GM19099 (cell line): ENCODE results near the gene CTSD.

Source experiments
- POLR2A ChIP-seq: IDR thresholded peaks from 3 replicates; pipeline ENCODE4 v1.6.1; 2011; ENCODE audit warnings: low read depth; ENCODE audit not compliant: insufficient read length; ENCODE audit errors: extremely low read depth

CTSD gene

DNA sequence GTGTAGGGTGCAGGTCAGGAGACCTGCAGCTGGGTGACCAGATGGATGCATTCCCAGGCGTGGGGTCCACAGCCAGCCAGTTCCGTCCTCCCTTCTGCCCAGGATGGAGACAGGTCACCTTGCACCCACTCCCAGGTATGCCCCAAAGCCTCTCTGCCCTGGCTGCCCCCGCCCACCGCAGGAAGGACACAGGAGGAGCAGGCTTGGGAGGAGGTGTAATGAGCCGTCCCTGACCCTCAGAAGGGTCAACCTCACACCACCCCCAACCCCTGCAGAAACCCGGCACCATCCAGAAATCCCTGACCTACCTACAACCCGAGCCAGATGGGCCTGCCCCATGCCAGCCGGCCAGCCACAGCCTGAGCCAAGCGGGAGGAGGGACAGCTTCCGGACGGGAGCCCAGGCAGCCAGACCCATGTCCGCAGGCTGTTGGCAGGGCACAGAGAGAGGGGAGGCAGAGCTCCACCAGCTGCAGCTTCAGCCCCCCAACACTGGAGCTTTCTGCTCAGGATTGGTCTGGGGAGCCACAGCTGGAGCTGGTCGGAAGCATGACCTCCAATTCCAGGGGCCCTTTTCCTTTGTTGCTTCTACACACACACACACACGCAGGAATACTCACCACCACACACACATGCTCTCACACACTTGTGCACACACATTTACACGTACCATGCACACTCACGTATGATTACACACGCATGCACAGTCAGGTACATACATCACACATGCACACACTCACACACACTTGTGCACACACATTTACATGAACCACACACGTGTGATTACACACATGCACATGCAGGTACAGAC, 18.6 kb downstream of the CTSD start:
- no peak for TF ChIP-seq POLR2A

DNA sequence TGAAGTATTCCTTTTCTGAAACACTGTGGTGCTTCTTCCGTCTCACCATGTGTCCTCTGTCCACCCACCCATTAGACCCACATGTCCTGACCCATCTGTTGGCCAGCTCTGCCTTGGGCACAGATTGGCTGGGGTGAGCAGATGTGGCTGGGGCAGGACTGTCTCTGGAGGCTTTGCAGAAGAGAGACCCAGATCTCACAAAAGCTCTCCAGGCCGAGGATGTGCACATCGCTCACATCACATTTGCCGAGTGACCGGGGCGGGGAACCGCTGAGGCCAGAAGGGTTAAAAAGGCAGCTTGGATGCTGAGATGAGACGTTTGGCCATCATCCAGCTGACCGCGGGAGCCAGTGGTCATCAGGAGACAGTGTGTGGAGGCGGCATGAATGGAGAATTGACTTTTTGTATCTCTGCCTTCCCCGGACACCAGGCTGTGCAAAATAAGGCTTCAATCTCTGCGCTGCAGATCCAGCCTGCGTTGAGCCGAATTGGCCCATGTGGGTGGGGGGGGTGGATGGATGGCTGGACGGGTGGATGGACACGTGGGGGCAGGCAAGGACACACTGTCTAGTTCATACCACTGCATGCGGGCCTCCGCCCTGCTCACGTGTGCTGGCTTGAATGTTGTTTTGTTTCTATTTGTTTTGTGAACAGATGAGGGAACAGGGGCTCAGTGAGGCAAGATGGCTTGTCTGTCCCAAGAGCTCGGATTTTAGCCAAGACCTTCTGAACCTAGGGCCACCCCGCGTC, 19.4 kb downstream of the CTSD start:
- no peak for TF ChIP-seq POLR2A

DNA sequence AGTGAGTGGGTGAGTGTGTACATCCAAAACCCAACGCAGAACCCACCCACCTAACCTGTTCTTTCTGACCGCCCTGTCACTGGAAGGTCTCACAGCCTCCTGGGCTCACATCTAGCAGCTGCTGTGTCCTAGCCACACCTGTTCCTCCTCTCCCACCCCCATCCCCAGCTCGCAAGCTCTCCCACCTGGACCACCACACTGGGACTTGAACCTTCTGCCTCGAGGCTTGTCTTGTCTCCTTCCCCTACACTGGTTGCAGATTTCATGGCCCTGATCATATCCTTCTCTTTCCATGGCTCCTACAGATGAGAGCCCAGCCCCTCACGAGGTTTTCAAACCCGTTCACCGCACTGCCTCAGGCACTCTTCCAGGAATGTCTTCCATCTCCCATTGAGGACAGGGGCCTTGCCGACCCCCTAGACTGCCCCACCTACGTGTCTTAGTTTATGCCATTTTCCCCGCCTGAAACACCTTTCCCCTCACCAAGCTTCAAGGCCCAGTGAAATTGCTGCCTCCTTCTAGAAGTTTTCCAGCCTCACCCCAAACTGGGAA, 20.1 kb downstream of the CTSD start:
- TF ChIP-seq POLR2A: no peak

DNA sequence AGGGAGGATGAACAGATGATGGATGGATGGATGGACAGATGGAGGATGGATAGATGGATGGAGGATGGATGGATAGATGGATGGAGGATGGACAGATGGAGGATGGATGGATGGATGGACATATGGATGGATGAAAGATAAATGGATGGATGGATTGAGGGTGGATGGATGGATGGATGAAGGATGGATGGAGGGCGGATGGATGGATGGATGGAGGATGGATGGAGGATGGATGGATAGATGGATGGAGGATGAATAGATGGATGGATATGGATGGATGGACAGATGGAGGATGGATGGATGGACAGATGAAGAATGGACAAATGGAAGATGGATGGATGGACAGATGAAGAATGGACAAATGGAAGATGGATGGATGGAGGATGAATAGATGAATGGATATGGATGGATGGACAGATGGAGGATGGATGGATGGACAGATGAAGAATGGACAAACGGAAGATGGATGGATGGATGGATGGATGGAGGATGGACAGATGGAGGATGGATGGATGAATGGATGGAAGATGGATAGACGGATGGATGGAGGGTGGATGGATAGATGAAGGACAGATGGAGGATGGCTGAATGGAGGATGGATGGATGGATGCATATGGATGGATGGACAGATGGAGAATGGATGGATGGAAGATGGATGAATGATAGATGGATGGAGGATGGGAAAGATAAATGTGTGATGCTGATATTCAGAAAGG, 20.7 kb downstream of the CTSD start:
- TF ChIP-seq POLR2A: no peak

DNA sequence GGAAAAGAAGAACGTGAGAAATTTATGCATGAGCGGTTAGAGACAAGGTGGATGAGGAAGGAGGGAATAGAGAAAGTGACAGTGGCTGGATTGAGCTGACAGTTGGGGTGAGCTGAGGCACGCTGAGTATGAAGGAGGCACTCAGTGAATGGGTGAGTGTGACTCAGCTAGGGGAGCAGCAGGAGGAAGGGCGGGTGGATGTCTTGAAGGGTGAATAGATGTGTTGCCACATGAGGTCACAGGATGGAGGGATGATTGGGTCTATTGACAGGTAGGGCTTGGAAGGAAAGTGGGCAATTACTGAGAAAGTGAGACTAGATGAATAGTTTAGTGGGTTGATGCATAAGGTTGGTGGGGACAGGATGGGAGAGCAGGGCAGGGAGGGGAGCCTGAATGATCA, 21.4 kb downstream of the CTSD start:
- TF ChIP-seq POLR2A: no peak

DNA sequence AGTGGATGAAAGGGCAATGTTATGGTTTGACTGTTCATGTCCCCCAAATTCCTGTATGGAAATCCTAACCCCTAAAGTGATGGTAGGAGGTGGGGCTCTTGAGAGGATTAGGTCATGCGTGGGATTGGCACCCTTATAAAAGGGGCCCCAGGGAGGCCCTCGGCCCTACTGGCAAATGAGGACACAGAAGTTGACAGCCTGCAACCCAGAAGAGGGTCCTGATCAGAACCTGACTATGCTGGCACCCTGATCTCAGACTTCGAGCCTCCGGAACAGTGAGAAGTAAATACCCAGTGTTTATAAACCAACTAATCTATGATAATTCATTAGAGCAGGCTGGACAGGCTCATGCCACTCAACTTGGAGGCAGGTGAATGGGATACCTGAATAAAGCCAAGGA, 22.0 kb downstream of the CTSD start:
- TF ChIP-seq POLR2A: no peak

DNA sequence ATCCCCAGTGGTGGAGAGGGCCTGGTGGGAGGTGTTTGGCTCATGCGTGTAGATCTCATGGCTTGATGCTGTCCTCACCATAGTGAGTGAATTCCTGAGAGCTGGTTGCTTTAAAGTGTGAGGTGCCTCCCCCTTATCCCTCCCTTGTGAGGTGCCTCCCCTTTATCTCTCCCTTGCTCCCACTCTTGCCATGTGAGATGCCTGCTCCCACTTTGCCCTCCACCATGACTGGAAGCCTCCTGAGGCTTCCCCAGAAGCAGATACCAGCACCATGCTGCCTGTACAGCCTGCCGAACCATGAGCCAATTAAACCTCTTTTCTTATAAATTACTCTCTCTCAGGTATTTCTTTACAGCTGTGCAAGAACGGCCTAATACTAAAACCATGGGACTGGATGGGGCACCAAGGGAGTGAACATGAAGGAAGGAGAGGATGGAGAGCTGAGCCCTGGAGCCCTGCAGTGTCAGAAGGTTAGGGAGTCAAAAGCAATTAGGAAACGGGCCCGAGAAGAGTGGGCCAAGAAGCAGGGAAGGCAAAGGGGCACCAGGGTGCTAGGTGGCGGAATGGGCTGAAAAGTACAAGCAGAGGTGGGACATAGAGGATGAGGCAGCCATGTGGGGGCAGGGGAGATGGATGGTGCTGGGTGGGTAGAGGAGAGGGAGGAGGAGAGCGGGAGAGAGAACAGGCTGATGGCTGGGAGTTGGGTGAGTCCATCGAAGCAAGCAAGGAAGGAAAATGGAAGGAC, 22.8 kb downstream of the CTSD start:
- no peak for TF ChIP-seq POLR2A

DNA sequence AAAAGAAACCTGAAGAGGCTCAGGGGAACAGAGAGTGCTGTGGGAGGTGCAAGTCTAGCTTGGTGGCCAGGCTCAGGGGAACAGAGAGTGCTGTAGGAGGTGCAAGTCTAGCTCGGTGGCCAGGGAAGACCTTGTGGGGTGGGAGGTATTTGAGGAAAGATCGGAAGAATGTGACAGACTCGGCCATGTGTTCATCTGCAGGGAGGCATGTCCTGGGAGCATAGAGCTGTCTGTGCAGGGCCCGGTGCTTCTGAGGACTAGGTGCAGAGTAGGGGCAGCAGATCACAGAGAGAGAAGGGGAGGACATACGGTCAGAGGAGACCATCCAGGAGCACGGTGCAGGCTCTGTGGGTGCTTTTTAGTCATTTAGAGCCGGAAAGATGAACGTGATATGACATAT, 24.2 kb downstream of the CTSD start:
- no peak for TF ChIP-seq POLR2A

DNA sequence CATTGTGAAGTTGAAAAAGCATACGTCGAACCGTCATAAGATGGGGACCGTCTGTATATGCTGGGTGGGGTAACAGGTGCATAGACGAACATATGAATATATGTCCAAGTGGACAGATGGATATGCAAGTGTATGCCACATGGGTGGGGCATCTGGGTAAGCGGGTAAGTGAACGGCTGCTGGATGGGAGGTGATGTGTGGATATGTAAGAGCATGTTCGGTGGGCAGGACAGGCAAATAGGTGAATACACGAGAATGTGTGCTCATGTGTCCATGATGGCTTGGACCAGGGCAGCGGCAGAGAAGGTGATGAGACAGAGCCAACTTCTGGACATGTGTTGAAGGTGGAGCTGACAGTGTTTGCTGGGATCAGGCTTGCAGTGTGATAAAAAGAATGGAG, 25.3 kb downstream of the CTSD start:
- TF ChIP-seq POLR2A: no peak

DNA sequence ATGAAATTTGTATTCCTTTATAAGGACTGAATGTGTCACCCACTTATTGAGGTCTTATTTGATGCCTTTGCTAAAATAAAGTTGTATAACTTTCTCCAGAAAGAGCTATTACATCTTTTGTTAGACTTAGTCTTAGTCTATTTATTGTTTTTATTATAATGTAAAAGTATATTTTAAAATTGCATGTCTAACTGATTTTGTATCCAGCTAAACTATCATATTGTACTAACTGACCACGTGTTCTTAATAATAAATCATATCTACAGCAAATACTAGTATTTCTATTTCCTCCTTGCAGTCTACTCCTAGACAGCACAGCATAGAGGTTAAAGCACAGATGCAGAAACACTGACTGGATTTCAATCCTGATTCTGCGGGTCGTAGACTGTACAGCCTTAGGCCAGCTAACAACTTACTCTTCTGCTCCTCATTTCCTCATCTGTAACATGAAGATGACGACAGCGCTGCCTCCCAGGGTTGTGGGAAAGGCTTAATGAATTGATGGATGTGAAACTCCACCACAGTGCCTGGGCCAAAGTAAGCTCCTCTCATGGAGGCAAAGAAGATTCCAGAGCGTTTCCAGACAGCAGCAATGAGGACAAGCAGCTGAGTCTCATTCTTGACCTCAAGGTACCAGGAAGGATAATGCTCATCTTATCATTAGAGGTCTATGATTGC, 26.5 kb downstream of the CTSD start:
- TF ChIP-seq POLR2A: no peak

DNA sequence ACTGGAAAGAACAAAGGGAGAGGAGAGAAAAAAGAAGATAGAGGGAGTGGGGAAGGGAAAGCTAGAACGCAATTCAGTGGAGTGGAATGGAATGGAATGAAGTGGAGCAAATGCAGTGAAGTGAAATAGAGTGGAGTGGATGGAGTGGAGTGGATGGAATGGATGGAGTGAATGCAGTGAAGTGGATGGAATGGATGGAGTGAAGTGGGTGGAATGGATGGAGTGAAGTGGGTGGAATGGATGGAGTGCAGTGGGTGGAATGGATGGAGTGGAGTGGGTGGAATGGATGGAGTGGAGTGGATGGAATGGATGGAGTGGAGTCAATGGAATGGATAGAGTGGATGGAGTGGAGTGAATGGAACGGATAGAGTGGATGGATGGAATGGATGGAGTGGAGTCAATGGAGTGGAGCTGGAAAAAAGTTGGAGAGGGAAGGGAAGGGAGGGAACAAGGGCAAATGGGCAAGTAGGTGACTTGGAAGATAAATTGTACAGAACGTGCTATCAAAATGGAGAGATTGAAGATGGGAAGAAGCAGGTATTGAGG, 27.2 kb downstream of the CTSD start:
- TF ChIP-seq POLR2A: no peak

DNA sequence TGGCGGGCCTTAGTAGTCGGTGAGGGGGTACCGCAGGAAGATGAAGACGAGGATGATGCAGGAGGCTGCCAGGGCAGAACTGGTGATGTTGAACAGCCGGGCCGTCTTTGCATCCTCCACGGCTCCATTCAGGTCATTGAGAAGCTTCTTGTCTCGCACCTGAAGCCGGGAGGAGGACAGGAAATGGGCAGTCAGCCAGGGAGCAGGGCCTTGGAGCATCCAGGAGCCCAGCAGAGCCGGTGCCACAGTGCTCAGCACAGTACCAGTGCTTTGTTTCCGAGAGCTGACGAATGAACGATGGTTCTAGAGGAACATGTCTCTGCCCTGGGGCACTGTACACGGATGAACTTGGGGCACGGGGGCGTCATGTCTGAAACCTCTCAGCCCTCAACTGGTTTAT, 28.5 kb downstream of the CTSD start:
- no peak for TF ChIP-seq POLR2A

DNA sequence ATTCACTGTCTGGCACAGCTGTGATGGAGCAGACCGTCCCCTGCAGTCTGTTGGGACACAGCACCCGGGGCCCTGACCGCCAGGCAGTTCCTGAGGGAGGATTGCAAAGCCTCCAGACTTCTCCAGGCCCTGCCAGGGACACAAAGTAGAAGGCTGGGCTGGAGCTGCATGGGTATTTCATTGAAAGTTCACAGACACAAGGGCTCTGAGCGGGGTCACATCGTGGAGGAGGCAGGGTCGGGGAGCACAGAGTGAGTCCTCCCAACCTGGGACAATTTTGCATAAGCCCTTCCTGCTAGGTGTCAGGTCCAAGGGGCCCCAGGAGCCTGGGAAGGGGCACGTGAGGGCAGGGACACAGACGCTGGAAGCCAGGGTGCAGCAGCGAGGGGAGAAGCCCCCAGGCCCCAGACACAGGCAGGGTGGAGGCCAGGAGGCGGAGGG, 29.1 kb downstream of the CTSD start:
- no peak for TF ChIP-seq POLR2A
